Measurements from ENCODE around the gene GPANK1. TPM values are rescaled to one million over a fixed set of nuclear protein-coding genes. Genes with fewer than 3 reads are reported as not detected.

Gene GPANK1
- total RNA-seq, 1 experiment from 2014 or later = 26.8 TPM

DNA sequence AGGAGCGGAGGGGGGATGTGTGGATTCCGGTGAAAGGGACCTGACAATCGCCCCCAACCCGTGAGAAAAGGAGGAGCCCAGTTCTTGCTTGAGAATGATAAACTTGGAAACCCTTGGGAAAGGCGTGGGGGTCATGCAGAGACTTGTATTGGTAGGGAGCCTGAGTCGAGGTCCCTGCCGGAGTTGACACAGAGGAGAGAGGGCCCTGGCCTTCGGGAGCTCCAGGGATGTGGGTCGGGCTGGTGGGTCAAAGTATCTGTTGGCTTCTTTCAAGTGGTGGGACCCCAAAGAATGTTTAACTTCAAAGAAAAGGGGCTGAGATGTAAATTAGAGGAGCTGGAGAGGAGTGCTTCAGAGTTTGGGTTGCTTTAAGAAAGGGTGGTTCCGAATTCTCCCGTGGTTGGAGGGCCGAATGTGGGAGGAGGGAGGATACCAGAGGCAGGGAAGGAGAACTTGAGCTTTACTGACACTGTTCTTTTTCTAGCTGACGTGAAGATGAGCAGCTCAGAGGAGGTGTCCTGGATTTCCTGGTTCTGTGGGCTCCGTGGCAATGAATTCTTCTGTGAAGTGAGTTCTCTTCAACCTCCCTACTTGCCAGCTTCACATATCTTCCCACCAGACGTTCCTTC is 1.7 kb upstream of the GPANK1 start:
- Histone ChIP-seq H4K91ac (ENCODE audit: insufficient read length, low read depth, low read length) (no peak overlapping the region), H4K20me1 (ENCODE audit: control insufficient read depth, insufficient read depth, insufficient read length) (no peaks in the 10 kb centered on the region), H2BK20ac (ENCODE audit: low read depth, low read length, poor library complexity, severe bottlenecking) (no peak overlapping the region), H2BK12ac (ENCODE audit: insufficient read length, low read depth, low read length) (no peak overlapping the region), H3K9ac (ENCODE audit: extremely low read depth, insufficient read length, low read length) (peak overlapping the region; percentile 62), H3K23me2 (ENCODE audit: insufficient read length, low read depth, low read length, poor library complexity, severe bottlenecking) (peaks cover 19% of the 10 kb centered on the region), H3K56ac (ENCODE audit: insufficient read length, low read depth, low read length) (no peak overlapping the region), H3K4me1 (ENCODE audit: insufficient read depth, low read length) (no peaks in the 10 kb centered on the region), H4K8ac (replicated peaks; ENCODE audit: insufficient read length, low read depth, low read length) (no peak overlapping the region), H3K27me3 (ENCODE audit: insufficient read depth, low read length) (no peaks in the 10 kb centered on the region), H3T11ph (ENCODE audit: low read length) (no peak overlapping the region), H3K27ac (ENCODE audit: insufficient read length, low read depth, low read length) (no peak overlapping the region), H3K4me2 (ENCODE audit: insufficient read depth, insufficient read length, low read length) (peak overlapping the region; percentile 90), H3K79me1 (ENCODE audit: insufficient read depth, low read depth, low read length, poor library complexity, severe bottlenecking) (peaks cover 11% of the 10 kb centered on the region), H3K14ac (ENCODE audit: insufficient read depth, low read length) (peak overlapping the region; percentile 48), H2BK120ac (ENCODE audit: low read depth, low read length, poor library complexity, severe bottlenecking) (no peak overlapping the region), H4K5ac (ENCODE audit: insufficient read length, low read depth, low read length) (no peak overlapping the region), H2AK5ac (ENCODE audit: insufficient read length, low read length) (no peak overlapping the region), H3K23ac (ENCODE audit: insufficient read length, low read depth, low read length) (no peak overlapping the region), H2BK5ac (ENCODE audit: insufficient read length, low read length) (no peak overlapping the region), H3K9me3 (ENCODE audit: control insufficient read depth, low read depth, low read length) (no peaks in the 10 kb centered on the region), H3K18ac (ENCODE audit: insufficient read length, low read depth, low read length) (no peak overlapping the region), H3K4ac (ENCODE audit: low read depth, low read length) (no peak overlapping the region), H3K79me2 (ENCODE audit: insufficient read depth, low read length) (peaks cover 6% of the 10 kb centered on the region; the same call in 1 of the 2 replicates), H2AFZ (ENCODE audit: low read length) (no peak overlapping the region), H2BK15ac (ENCODE audit: low read depth, low read length) (no peak overlapping the region)
- no peaks in the 10 kb centered on the region for H3K27me3 Mint-ChIP-seq (ENCODE audit: low read depth)
- no peaks in the 10 kb centered on the region for H3K9me3 Mint-ChIP-seq
- peaks cover 25 to 29% of the 10 kb centered on the region in 2 experiments for H3K4me1 Mint-ChIP-seq
- H3K4me3 Mint-ChIP-seq = peak overlapping the region; percentile 99
- DNase-seq = no peak
- H3K27ac Mint-ChIP-seq = peak overlapping the region; percentile 93 to 99 (median 96)
- peaks cover 50 to 85% (median 78%) of the 10 kb centered on the region in 3 experiments for H3K36me3 Mint-ChIP-seq (ENCODE audit: insufficient read depth in 1 of 3, low read depth in 3 of 3)
- no CpG with 5 or more reads among the region's 15 CpGs for WGBS (ENCODE audit: extremely low coverage, insufficient read length, low lambda C conversion rate)
- TF ChIP-seq, protein P1, sequence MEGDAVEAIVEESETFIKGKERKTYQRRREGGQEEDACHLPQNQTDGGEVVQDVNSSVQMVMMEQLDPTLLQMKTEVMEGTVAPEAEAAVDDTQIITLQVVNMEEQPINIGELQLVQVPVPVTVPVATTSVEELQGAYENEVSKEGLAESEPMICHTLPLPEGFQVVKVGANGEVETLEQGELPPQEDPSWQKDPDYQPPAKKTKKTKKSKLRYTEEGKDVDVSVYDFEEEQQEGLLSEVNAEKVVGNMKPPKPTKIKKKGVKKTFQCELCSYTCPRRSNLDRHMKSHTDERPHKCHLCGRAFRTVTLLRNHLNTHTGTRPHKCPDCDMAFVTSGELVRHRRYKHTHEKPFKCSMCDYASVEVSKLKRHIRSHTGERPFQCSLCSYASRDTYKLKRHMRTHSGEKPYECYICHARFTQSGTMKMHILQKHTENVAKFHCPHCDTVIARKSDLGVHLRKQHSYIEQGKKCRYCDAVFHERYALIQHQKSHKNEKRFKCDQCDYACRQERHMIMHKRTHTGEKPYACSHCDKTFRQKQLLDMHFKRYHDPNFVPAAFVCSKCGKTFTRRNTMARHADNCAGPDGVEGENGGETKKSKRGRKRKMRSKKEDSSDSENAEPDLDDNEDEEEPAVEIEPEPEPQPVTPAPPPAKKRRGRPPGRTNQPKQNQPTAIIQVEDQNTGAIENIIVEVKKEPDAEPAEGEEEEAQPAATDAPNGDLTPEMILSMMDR (conservative IDR thresholded peaks at IDR 0.05) = no peak
